ENCODE results near the gene TEX29.

The TEX29 gene

DNA sequence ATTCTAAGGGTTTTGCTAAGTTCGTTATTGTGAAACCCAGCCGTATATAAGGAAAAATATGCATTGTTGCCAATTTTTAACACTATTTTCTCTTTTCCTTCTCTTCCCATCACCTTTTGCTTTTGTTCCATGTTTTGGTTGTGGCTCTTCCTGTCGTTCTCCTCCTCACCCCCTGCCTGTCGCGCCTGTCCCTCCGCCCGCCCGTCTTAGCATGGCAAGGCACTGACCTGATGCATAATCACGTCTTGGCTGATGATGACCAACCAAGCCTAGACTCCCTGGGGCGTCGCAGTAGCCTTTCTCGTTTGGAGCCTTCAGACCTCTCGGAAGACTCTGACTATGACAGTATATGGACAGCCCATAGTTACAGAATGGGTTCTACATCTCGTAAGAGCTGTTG, 28.5 kb upstream of the TEX29 start:
- no peak for DNase-seq

DNA sequence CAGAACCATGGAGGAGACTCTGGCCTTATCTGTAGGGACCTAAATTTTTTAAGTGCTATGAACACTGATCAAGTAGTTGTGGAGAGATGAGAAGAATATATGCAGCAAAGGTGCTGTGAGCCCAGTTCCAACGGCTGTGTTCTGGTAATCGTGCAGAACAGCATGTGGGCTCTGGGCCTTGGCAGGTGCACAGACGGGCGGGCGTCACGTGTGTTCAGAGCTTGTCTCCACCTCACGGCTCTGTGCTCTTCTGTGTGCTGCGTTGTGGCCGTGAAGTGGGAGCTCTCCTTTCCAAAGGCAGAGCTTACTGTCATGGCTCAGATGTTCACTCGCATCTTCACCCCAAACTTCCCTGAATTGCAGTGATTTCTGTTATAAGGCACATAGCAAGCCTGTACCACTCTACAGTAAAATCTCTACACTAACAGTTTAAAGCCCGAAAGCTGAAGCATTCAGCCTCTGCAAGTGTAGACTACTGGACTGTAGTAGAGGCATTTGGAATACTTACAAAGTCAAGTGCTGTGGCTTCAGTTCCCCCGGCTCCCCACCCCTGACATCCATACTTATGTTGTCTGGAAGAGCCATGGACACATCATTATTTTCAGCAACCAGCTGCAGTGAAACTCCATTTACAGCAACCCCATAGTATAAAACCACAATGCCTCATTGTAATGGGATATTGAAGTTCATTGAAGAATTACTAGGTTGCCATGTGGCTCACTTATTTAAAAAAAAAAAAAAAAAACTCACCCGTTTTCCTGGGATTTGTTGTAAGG, 27.5 kb upstream of the TEX29 start:
- DNase-seq = no peak

DNA sequence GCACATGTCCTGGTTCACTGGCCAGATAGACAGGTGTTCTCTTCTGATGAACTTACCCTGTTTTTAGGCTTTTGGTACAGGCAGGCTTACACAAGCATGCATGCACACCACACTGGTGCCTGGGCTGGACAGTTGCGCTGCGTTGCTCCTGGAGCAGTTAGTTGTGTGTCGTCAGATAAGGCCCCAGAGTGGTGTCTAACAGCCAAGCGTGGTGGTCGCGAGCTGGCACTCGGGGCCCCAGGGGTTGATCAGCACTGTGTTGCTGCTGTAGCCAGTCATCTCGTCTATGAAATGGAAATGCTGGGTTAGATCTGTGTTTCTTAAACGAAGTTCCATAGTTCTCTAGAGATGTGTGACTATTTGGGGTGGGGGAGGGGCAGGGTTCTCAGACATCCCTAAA, 24.6 kb upstream of the TEX29 start:
- no peak for DNase-seq

DNA sequence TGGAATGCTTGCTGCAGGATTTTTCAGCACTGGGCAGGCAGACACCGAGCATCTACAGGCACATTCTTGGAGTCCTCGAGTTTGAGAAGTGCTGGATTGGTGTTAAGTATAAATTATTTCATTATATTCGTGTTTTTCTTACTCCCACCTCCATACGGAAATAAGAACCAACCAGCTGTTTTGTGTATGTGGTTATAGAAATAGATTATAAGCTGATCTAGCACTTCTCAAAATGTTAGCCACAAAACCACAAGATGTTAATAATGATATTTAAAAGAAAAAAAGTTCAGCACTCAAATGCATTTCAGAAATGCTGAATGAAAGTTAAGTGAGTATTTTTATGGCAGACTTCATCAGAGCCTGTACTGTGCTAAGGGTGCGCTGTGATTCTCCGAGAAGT, 24.0 kb upstream of the TEX29 start:
- DNase-seq = no peak

DNA sequence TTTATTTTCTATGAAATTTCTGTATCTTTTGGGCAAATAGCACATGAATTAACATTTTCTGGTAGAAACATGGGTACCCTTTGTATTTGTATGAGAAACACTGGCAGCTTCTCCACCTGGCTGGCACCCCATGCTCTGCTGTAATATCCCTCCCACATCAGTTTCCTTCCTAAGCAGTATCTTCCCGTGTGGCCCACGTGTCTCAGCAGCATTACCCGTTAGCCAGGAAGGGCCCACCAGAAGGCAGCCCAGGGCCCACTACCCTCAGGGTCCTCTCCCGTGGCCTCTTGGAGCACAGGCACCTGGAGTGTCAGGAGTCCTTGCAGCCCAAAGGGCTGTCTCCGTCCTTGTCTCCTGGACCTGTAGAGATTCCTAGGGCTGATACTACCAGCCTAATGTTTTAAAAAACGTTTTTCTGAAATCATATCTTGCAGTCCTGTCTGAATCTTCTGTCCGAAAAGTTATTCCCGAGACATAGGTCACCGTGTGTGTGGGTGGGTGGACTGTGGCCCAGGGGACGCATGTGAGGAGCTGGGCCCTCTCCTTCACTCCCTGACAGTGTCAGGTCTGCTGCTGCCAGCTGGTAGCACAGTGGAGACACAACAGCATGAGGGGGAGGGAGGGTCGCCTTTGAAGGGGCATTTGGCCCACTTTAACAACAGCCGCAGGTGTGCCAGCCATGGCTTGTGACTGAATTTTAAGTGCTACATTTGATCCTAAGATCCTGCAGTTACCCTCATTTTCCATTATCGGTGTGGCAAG, 22.0 kb upstream of the TEX29 start:
- DNase-seq = no peak

DNA sequence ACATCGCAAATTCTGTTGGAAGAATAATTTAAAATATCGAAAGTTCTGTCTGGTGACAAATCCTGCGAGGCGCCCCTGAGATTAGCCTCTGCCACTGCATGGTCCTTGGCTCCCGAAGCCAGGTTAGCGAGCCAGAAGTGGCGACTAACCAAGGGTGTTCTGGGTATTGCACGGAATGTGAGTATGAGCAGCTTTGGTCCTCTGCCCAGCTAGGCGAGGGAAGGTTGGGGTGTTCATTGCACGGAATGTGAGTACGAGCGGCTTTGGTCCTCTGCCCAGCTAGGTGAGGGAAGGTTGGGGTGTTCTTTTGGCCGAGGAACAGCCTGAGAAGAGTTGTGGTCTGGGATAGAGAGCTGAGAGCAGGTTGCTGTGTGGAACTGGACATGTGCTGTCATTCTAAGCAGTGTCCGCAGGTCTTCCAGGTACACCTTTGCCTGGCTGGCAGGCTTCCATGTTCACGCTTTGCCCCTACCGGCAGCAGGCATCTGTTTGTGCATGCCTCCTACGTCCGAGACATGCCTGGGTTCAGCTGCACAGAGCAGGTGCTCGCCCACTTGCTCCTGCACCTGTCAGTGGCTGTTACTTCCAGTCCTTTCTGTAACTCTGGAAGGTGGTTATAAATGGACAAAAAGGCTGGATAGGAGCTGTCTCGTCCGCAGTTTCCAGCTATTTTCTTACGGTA, 18.3 kb upstream of the TEX29 start:
- DNase-seq = no peak

DNA sequence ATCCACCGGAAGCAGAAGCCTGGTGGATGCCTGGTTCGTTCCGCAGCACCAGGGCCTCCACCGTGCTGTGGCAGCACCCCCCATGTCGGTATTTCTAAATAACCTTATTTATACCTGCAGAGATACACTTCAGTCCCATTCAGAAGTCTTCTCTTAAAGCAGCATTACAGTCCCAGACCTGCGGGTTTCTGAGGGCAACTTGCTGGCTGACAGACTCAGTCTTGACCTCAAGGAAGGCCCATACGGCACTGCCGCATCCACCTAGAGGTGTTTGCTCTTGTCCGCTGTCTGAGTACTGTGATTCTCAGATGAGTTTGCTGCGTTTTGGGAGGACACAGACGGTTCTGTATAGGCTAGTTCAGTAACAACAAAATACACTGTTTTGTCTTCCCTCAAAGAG, 16.9 kb upstream of the TEX29 start:
- DNase-seq = no peak

DNA sequence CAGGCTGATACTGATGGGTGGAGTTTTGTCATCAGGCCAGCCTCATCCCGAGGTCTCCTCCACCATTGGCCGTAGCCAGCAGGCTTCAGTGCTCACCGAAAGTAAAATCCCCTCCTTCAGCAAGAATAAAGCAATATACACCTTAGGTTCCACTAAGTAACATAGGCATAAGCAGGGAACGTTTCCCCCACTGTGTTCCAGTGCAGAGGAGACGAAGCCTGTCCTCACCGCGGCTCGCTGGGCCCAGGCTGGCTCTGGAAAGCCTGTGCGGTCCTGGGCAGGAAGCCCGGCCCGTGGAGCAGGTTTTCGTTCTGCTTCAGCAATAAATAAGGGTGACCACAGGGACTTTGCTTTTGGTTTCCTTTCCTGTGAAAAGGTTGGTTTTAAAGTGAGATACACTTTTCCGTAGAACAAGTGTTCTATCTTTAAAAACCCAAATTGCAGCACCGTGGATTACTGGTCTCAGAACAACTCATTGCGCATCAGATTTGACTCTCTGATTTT, 16.3 kb upstream of the TEX29 start:
- no peak for DNase-seq

DNA sequence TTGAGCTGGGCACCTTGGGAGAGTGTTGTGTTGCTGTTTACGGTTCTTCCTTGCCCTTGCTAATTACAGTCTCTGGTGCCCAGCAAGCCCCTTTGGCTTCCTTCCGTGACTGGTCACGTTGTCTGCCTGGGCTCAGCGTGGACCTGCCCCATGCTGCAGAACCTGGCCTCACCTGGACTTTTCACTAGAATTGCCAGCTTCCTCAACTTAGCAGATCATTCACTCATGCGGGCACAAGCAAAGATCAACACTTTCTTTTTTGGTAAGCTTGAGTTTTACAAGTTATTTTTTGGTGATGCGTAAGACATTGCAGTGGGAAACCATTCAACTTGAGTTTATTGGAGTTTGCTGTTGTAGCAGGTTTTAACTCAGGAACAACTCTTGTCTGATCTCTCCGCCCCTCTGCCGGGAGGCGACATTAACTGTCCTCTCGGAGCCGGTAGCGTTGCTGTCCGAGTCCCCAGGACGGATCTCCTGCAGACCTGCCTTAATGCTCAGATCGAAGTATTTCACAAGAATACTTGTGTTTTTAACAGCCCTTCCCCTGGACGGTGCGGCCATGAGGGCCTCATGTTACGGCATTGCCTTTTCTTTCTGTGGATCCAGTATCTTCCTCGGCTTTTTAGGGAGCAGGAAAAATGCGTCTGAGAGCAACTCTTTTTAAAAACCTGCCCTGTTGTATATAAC, 15.7 kb upstream of the TEX29 start:
- no peak for DNase-seq

DNA sequence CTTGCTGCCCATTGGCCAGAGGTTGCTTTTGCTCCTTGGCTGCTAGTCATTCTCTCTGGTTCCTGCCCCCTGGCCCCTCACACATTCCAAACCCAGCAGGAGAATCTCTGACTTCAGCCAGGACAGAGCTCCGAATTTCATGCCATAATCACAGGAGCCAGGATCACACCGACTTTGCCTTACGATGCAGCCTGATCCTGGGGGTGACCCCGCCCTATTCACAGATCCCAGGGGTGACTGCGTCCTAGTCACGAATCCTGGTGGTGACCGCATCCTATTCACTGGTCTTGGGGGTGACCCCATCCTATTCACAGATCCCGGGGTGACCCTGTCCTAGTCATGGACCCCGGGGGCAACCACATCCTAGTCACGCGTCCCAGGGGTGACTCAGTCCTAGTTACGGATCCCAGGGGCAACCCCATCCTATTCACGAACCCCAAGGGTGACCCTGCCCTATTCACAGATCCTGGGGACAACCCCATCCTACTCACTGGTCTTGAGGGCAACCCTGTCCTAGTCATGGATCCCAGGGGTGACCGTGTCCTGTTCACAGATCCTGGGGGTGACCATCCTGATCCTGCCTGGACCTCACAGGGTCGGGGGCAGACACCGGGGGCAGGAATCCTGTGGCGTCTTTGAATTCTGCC, 7.4 kb upstream of the TEX29 start:
- DNase-seq = no peak

DNA sequence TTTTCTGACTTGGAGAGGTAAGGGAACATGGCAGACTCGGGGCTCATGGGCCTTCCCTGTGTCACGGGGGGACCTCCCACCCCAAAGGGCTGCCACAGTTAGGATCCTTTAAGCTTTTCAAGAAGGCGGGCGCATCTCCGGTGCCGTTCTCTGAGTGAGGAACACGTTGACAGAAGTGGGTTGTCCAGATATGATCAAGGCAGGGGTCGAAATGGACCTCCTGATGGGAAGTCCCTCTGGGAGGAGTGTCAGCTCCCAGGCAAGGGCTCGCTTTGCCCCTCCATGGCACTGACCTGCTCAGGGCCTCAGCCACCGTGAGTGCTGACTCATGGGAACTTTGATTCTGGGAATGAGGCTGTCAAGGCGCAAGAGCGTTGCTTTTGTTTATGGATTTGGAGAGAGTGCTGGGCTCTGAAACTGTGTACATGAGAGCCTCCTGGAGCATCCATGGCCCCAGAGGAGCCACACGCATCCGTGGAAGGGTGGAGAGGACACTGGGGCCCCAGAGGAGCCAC, 6.5 kb upstream of the TEX29 start:
- no peak for DNase-seq

DNA sequence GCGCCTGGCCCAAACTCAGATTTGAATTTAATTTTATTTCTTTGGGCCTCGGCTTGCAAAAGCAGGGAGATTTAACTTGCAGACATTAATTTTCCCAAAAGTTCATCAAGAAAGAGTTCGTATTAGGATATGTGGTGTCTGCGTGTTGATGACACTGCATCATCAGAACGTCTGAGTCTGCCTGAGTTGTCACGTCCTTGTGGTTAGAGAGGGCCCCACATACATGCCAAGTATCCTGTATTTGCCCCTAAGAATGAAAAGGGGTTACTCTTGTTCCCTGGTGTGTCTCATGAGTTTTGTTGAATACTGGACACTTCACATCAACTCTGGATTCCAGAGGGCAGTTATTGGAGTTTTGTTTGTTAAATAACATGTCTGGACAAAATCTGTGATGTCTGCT, 5.6 kb upstream of the TEX29 start:
- no peak for DNase-seq

DNA sequence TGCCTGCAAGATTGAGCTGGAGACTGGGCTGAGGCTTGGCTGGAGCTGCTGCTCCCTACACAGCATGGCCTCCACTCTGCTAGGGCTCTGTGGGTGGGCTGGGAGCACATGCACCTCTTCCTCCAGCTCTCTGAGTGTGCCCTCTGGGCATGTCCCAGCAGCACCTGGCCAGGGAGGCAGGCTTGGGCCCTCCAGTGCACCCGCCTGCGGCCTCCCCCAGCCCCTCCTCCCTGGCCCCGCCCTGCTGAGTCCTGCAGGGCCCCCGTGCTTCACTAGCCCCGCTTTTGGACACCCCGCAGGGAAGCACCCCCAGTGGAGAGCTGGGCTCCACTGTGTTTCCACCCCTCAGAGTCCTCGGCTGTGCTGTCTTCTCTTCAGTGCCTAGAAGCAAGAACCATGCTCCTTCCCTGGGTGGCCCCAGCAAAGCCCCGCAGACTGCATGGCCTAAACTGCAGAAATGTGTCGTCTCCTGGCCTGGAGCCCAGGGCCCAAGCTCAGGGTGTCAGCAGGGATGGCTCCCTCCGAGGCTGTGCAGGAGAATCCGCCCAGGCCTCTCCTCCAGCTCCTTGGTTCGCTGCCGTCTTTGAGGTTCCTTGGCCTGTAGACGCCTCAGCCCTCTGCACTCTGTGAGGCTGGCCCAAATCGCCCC, 5.0 kb upstream of the TEX29 start:
- DNase-seq = no peak

DNA sequence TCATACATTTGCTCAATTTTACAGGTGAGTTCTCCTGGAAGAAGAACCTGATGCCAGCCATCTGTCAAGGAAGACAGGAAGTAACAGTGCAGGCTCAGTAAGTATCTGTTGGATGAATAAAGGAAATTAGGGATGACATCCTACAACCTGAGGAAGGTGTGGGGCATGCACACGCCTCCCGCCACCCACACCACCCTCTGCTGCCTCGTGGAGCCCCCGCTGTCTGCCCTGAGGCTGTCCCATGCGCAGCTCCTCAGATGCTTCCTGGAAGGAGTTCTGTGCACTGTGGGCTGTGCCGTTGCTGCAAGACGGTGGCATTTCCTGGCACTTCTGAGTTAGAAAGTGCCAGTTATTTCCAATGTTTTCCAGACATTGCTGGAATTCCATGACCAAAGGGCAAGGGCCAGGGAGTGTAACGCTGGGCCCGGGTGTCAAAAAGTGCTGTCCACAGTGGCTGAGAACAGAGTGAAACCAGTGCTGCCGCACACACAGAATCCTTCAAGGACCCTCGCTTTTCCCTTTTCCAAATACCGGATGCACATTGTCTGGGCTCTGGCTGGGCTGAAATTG, 4.2 kb upstream of the TEX29 start:
- DNase-seq = no peak

DNA sequence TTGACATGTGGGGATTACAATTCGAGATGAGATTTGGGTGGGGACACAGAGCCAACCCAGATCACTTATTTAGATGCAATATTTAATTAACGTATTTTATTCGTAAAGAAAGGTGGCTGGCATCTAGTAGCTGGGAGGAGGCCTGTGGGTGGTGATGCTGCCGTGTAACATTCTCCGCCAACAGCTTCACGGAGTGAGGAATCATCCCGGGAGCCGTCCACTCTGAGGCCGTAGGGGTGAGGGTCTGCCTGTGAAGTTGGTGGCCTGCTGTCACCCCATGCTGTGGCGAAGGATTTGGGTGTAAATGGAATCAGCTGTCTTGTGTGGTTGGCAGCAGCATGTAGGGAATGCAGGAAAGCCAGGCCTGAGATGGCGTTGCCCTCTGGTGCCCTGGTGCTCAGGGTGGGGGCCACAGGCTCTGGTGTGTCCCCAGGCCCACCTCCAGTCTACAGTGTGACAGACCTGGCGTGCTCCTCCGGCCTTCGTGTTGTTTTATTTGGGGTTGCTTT, 3.3 kb upstream of the TEX29 start:
- no peak for DNase-seq

DNA sequence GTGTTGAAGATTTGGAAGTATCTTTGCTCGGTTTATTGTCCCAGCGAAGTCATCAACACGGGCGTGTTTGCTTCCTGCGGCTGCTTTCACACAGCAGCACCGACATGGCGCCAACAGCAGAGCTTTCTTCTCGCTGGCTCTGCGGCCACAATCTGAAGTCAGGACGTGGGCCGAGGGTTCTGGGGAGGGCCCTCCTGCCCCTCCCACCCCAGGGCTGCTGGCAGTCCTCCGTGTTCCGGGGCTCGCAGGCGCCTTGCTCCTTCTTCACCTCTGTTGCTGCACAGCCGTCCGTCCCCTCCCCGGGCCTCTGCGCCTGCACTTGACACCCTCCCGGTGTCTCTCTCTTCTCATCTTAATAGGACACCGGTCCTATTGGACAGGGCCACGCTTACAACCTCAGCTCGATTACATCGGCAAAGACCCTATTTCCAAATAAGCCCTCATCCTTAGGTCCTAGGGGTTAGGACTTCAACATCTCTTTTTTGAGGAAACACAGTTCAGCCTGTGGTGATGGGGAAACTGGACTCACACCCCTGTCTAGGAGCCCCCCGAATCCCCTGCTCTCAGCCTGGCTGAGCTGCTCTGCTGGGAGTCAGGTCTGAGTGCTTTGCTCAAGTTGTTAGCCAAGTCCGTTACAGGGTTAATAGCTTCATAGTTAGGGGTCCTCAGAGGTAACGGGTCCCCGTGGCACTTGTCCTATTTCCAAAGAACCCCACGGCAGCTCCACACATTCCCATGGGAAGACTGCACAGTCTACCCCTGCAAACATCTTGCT, 2.7 kb upstream of the TEX29 start:
- no peak for DNase-seq

DNA sequence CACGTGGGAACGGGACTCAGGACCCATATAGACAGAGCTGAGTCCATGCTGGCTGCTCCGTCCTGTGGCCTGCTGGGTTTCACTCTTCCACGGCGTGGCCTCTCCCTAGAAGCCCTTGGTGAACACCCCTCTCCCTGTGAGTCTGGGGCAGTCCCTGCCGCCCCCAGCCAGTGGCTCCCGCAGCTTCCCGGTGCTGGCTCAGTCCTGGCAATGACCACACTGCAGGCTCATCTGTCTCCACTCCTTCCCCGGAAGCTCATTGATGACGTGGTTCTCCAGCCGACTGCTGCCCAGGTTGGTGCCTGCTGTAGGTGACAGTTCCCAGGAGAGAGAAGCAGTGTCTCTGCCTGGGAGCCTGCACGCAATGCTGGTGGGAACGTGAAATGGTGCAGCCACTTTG, 2.1 kb upstream of the TEX29 start:
- DNase-seq = no peak

DNA sequence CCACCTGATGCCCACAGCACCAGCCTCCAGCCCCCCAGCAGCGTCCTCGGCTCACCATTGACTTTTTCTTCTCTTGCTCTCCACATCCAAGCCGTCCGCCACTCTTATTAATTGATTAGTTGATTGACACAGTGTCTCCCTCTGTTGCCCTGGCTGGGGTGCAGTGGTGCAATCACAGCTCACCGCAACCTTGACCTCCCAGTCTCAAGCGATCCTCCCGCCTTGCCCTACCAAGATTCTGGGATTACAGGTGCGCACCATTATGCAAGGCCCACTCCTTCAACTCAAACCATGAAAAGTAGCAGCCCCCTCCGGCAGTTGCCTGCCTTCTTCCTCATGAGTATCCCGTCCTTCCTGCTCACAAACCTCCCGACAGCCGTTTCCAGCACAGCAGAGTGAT, 921 bp upstream of the TEX29 start:
- DNase-seq = no peak

DNA sequence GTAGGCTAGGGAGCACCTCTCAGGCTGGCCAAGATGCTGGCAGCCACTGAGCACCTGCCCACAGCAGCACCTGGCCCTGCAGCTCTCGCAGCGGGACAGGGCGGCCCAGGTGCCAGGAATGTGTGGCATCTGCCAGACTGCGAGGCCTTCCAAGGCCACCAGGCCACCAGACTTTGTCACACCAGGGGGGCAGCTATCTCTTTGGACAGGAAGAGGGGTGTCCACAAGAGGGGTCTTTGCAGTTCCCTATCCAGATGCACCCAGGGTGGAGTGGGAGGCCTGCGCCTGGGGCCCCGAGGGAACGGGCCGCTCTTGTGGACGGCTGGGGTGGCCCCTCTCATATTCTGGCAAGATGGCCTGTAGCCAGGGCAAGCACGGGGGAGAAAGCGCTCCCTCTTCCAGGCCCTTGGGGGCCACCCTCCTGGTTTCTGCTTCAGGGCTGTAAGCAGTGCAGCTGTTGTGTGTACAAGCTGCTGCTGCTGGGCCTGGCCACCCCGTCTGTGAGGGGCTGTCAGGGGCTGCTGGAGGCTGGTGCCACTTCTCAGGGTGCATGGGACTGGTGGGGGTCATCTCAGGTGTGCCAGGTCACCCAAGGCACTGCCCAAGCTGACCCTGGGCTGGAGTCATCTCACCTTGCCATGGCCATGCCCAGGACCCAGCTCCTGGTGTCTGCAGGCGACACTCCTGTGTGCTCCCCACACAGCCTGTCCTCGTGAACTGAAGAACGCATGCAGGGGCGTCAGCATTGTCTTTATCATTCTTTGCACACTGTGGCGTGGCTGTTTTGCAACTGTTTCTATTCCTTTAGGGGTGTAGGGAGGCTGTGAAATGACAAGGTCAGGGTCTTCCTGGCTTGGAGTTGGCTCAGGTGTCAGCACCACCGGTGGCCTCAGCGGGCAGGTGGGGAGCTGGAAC, 1.8 kb downstream of the TEX29 start:
- no peak for DNase-seq

Measured in inflammatory macrophage (primary cell).